Left forelimb (tissue), 1 donor: ENCODE results near the gene PDIA2.
"Not testable (repeated sequence)": the region's sequence is repeated elsewhere in the genome, so short reads cannot be mapped to it uniquely, and the experiment has no call there.

Experiments used
- DNase-seq: peaks from one replicate; pipeline ENCODE4 v3.0.0-alpha.2; 2018; ENCODE audit warnings: low spot score

PDIA2 gene

GRCh38 chr16:264440-264951 lies 18.5 kb upstream of the PDIA2 start:
- DNase-seq = no peak

- DNase-seq = no peak
Observed at GRCh38 chr16:265002-265529, 17.9 kb upstream of the PDIA2 start.

- DNase-seq = no peak
Observed at GRCh38 chr16:265711-266110, 17.3 kb upstream of the PDIA2 start.

- no peak for DNase-seq
Observed at GRCh38 chr16:266258-267164, 16.5 kb upstream of the PDIA2 start.

GRCh38 chr16:267562-267961 lies 15.4 kb upstream of the PDIA2 start:
- not testable (repeated sequence) for DNase-seq

- no peak for DNase-seq
Observed at GRCh38 chr16:268141-269053, 14.6 kb upstream of the PDIA2 start.

- no peak for DNase-seq
Observed at GRCh38 chr16:269061-269796, 13.7 kb upstream of the PDIA2 start.

GRCh38 chr16:270381-271255 lies 12.3 kb upstream of the PDIA2 start:
- no peak for DNase-seq

- no peak for DNase-seq
Observed at GRCh38 chr16:272633-273546, 10.1 kb upstream of the PDIA2 start.

- no peak for DNase-seq
Observed at GRCh38 chr16:273547-274421, 9.2 kb upstream of the PDIA2 start.

- no peak for DNase-seq
Observed at GRCh38 chr16:275041-275641, 7.8 kb upstream of the PDIA2 start.

- no peak for DNase-seq
Observed at GRCh38 chr16:275786-276232, 7.2 kb upstream of the PDIA2 start, which contains the start of gene RGS11. Gene RGS11, minus strand, starts transcription at chr16:275944. Its CDS starts 33 bp downstream, at chr16:275911.

- DNase-seq = no peak
Observed at GRCh38 chr16:276426-277077, 6.4 kb upstream of the PDIA2 start.

GRCh38 chr16:278863-279366 lies 4.0 kb upstream of the PDIA2 start:
- DNase-seq = no peak

- no peak for DNase-seq
Observed at GRCh38 chr16:279531-279930, 3.4 kb upstream of the PDIA2 start.

- DNase-seq = no peak
Observed at GRCh38 chr16:280005-280460, 2.9 kb upstream of the PDIA2 start.

- DNase-seq = no peak
Observed at GRCh38 chr16:280552-280951, 2.4 kb upstream of the PDIA2 start, which contains the start of gene ARHGDIG. Gene ARHGDIG, plus strand, starts transcription at chr16:280591. Its CDS starts 90 bp downstream, at chr16:280681.
